Esophagus muscularis mucosa (tissue), 4 donors: ENCODE results near the gene MYL3. TPM values are rescaled to one million over a fixed set of nuclear protein-coding genes. Genes with fewer than 3 reads are reported as not detected.

ENCODE experiments used
- DNase-seq: peaks from one replicate; pipeline ENCODE4 v3.0.0-alpha.2; 2017; ENCODE audit errors: extremely low spot score
- H3K27ac ChIP-seq, 4 donors: fragments of 200-600 bp; sonication (generic); replicated peaks in 1 of 4; 1 replicate in 3 of 4; 2 replicates in 1 of 4; pipeline ENCODE4 v1.5.1; 2016 to 2019; ENCODE audit warnings: mild to moderate bottlenecking in 1 of 4
- H3K27me3 ChIP-seq, 4 donors: fragments of 200-600 bp; sonication (generic); one replicate each; pipeline versions ENCODE4 v1.5.1 to v1.6.0; 2016 to 2019
- H3K36me3 ChIP-seq, 4 donors: fragments of 200-600 bp; sonication (generic); one replicate each; pipeline ENCODE4 v1.5.1; 2016 to 2019
- H3K4me1 ChIP-seq, 4 donors: fragments of 200-600 bp; sonication (generic); one replicate each; pipeline ENCODE4 v1.5.1; 2016 to 2019
- H3K4me3 ChIP-seq, 4 donors: fragments of 200-600 bp; sonication (generic); 1 replicate in 2 of 4; 2 replicates in 2 of 4; pipeline ENCODE4 v1.5.1; 2016 to 2019; ENCODE audit warnings: mild to moderate bottlenecking in 4 of 4, moderate library complexity in 1 of 4
- H3K9me3 ChIP-seq, 4 donors: fragments of 200-600 bp; sonication (generic); 1 replicate in 3 of 4; 2 replicates in 1 of 4; pipeline ENCODE4 v1.5.1; 2016 to 2019
- CTCF ChIP-seq, 3 experiments: fragments of 200-600 bp in 2 of 3; fragments of 450-650 bp in 1 of 3; sonication (generic) in 2 of 3; IDR thresholded peaks; one replicate each; pipeline ENCODE4 v1.5.1; 2017 to 2019; ENCODE audit warnings: antibody characterized with exemption in 3 of 3, mild to moderate bottlenecking in 2 of 3, moderate library complexity in 1 of 3
- EP300 ChIP-seq: sonication (generic); formaldehyde crosslinking; IDR thresholded peaks from one replicate; pipeline ENCODE4 v1.6.1; 2017; ENCODE audit warnings: antibody characterized with exemption
- POLR2A ChIP-seq: fragments of 450-650 bp; IDR thresholded peaks from one replicate; pipeline ENCODE4 v1.6.1; 2017; ENCODE audit warnings: antibody characterized with exemption, moderate library complexity, mild to moderate bottlenecking, low read depth
- POLR2AphosphoS5 ChIP-seq, 2 donors: sonication (generic); formaldehyde crosslinking; IDR thresholded peaks; one replicate each; pipeline ENCODE4 v1.6.1; 2017; ENCODE audit warnings: antibody characterized with exemption in 2 of 2
- WGBS: methylation state at CpG from one replicate; pipeline ENCODE4 v1.1.5; 2018; 5-methylcytosine and 5-hydroxymethylcytosine counted together
- intact Hi-C: fragments of 100-400 bp; cut with DNase I; formaldehyde crosslinking; loops from one replicate; pipeline ENCODE4 v1.15.1; 2023
- total RNA-seq, 4 donors: library from RNA; depleted of rRNA; stranded (reverse); fragments of >200 nt; gene quantifications; one replicate each; pipeline versions ENCODE4 v1.1.0 to v1.2.1, GENCODE V29; 2016

Gene MYL3
- total RNA-seq, 4 donors from 2014 or later, result 0.83 to 13.0 (median 7.7) TPM

DNA sequence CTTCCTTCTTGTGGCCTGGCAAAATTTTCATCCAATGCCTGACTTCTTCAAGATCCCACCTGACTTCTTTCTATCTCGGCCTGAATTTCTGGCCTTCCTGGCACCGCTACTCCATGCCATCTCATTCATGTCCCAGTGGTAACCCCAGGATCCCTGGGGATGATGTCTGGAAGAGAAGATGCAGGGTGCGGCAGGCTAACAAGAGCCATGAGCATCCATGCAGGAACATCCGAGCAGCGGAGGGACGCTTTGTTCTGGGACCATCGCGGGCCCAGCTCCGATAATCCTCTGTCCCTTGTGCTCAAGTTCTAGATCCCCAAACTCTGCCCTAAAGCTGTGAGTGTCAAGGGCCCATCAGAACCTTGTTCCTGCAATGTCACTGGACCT, 10.9 kb downstream of the MYL3 start:
- intact Hi-C loops, result no loop called here
- Histone ChIP-seq H3K9me3 (no peaks in the 10 kb centered on the region), H3K27me3 (no peaks in the 10 kb centered on the region), H3K4me3 (no peak overlapping the region), H3K27ac (no peak overlapping the region), H3K36me3 (peaks cover 0 to 9% (median 0%) of the 10 kb centered on the region in 4 donors), H3K4me1 (peaks cover 0 to 16% (median 1%) of the 10 kb centered on the region in 4 donors)
- WGBS, result 92% methylated on average over 8 of the region's 9 CpGs
- no peak for DNase-seq
- TF ChIP-seq POLR2A, result no peak
- TF ChIP-seq POLR2AphosphoS5 (IDR thresholded peaks at IDR 0.05), result no peak
- no peak for TF ChIP-seq EP300
- TF ChIP-seq CTCF (IDR thresholded peaks at IDR 0.05), result no peak

GRCh38 chr3:46851364-46852333, 11.6 kb downstream of the MYL3 start:
- no peak for DNase-seq
- Histone ChIP-seq H3K27ac (no peak overlapping the region), H3K9me3 (no peaks in the 10 kb centered on the region), H3K36me3 (peaks cover 0 to 2% (median 0%) of the 10 kb centered on the region in 4 donors), H3K27me3 (no peaks in the 10 kb centered on the region), H3K4me1 (peaks cover 3 to 23% (median 8%) of the 10 kb centered on the region in 4 donors), H3K4me3 (no peak overlapping the region)
- intact Hi-C loops, result no loop called here
- no peak for TF ChIP-seq EP300
- TF ChIP-seq CTCF (IDR thresholded peaks at IDR 0.05), result no peak
- TF ChIP-seq POLR2AphosphoS5 (IDR thresholded peaks at IDR 0.05), result no peak
- TF ChIP-seq POLR2A, result no peak
- 91% methylated on average over 13 of the region's 13 CpGs for WGBS

DNA sequence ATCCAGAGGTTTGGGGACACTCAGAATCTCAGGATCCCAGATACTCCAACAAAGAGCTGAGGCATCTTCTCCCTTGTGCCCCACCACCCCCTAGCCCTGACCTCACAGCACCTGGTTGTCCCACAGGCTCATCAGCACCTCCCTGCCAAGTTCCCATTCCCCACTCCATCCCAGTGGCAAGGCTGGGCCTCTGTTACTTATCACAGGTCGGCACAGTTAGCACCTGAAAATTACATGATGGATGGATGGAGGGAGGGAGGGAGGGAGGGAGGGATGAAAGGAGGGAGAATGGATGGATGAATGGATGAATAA, 12.8 kb downstream of the MYL3 start:
- Histone ChIP-seq H3K4me1 (peaks cover 16 to 34% (median 19%) of the 10 kb centered on the region in 4 donors), H3K9me3 (no peaks in the 10 kb centered on the region), H3K36me3 (no peaks in the 10 kb centered on the region), H3K27ac (no peak overlapping the region), H3K4me3 (no peak overlapping the region), H3K27me3 (no peaks in the 10 kb centered on the region)
- intact Hi-C loops, result no loop called here
- TF ChIP-seq POLR2A, result no peak
- TF ChIP-seq POLR2AphosphoS5 (IDR thresholded peaks at IDR 0.05), result no peak
- no peak for TF ChIP-seq EP300
- TF ChIP-seq CTCF (IDR thresholded peaks at IDR 0.05), result no peak
- DNase-seq, result no peak
- WGBS, result 70% methylated on average over 1 of the region's 1 CpG

DNA sequence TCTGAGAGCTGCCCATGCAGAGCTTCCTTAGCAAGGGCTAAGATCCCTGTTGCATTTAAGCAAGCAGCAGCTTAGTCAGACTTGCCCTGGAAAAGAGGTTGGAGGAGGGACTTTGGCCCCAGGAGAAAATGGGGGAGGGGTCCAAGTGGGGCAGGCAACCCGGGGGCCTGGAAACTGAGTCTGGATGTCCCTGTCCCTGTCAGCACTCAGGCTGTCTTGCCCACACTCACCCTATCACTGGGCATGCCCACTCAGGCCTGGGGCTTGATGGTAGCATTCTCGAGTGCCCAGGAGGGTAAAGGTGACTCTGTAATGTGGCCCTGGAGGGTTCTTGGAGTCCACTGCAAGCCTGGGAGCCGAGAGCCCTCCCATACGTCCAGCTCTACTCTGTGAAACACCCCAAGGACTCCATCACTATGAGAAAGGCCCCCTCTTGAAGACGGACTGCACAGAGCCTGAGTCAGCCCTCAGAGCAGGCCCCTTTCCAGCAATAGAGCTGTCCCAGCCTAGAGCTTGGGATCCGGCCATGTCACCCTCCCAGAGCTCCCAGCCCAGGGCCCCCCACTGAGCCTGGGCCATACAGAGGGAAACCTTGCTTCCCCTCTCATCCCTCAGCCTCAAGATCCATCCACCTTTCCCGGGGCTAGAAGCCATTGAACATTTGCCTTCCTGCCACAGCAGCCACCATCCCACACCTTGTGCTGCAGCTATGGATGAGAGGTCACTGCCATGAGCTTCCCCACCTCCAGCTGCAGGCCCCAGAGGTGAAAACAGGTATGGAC, 13.4 kb downstream of the MYL3 start:
- intact Hi-C loops, result no loop called here
- Histone ChIP-seq H3K27me3 (no peaks in the 10 kb centered on the region), H3K36me3 (no peaks in the 10 kb centered on the region), H3K27ac (no peak overlapping the region), H3K4me3 (no peak overlapping the region), H3K9me3 (no peaks in the 10 kb centered on the region), H3K4me1 (peaks cover 21 to 40% (median 24%) of the 10 kb centered on the region in 4 donors)
- no peak for DNase-seq
- WGBS, result 87% methylated on average over 7 of the region's 7 CpGs
- TF ChIP-seq EP300 (no peak), POLR2AphosphoS5 (IDR thresholded peaks at IDR 0.05) (no peak), CTCF (IDR thresholded peaks at IDR 0.05) (no peak)
